ENCODE data around the gene SLC24A3.

The SLC24A3 gene

GRCh38 chr20:19696620-19697019, 484.2 kb downstream of the SLC24A3 start:
- H3K4me3 ChIP-seq (ENCODE audit: low read length), result no peak overlapping the region
- TF ChIP-seq CTCF (conservative IDR thresholded peaks at IDR 0.05; ENCODE audit: low read length), result no peak
- no peak for DNase-seq (ENCODE audit: low read depth)

GRCh38 chr20:19697415-19697814, 485.0 kb downstream of the SLC24A3 start:
- no peak for TF ChIP-seq CTCF (conservative IDR thresholded peaks at IDR 0.05; ENCODE audit: low read length)
- DNase-seq (ENCODE audit: low read depth), result no peak
- no peak overlapping the region for H3K4me3 ChIP-seq (ENCODE audit: low read length)

GRCh38 chr20:19699180-19699971, 486.9 kb downstream of the SLC24A3 start:
- TF ChIP-seq CTCF (conservative IDR thresholded peaks at IDR 0.05; ENCODE audit: low read length), result no peak
- no peak overlapping the region for H3K4me3 ChIP-seq (ENCODE audit: low read length)
- DNase-seq (ENCODE audit: low read depth), result peak; percentile 77

GRCh38 chr20:19701429-19701828, 489.0 kb downstream of the SLC24A3 start:
- TF ChIP-seq CTCF (conservative IDR thresholded peaks at IDR 0.05; ENCODE audit: low read length), result no peak
- no peak for DNase-seq (ENCODE audit: low read depth)
- H3K4me3 ChIP-seq (ENCODE audit: low read length), result no peak overlapping the region

GRCh38 chr20:19706463-19706862, 494.0 kb downstream of the SLC24A3 start:
- TF ChIP-seq CTCF (conservative IDR thresholded peaks at IDR 0.05; ENCODE audit: low read length), result no peak
- no peak for DNase-seq (ENCODE audit: low read depth)
- H3K4me3 ChIP-seq (ENCODE audit: low read length), result no peak overlapping the region

GRCh38 chr20:19709635-19710335, 497.3 kb downstream of the SLC24A3 start:
- DNase-seq (ENCODE audit: low read depth), result no peak
- TF ChIP-seq CTCF (conservative IDR thresholded peaks at IDR 0.05; ENCODE audit: low read length), result no peak
- no peak overlapping the region for H3K4me3 ChIP-seq (ENCODE audit: low read length)

All from AG10803 (cell line).